Right atrium auricular region (tissue), 2 donors: ENCODE measurements around the gene SAMD3. TPM values are rescaled to one million over a fixed set of nuclear protein-coding genes. Genes with fewer than 3 reads are reported as not detected.

ENCODE experiments used
- DNase-seq: peaks from one replicate; pipeline ENCODE4 v3.0.0-alpha.2; 2019; ENCODE audit warnings: low spot score
- H3K27ac ChIP-seq, 2 donors: fragments of 200-600 bp; sonication (generic); 1 replicate in 1 of 2; 2 replicates in 1 of 2; pipeline ENCODE4 v1.5.1; 2016 to 2019
- H3K27me3 ChIP-seq, 2 donors: fragments of 200-600 bp; sonication (generic); one replicate each; pipeline versions ENCODE4 v1.5.1 to v1.6.0; 2017 to 2019
- H3K36me3 ChIP-seq: fragments of 200-600 bp; sonication (generic); one replicate; pipeline ENCODE4 v1.5.1; 2016
- H3K4me1 ChIP-seq, 2 donors: fragments of 200-600 bp; sonication (generic); one replicate each; pipeline versions ENCODE4 v1.5.1 to v1.6.0; 2017 to 2019
- H3K4me3 ChIP-seq, 2 donors: fragments of 200-600 bp; sonication (generic); 1 replicate in 1 of 2; 2 replicates in 1 of 2; pipeline ENCODE4 v1.5.1; 2017 to 2019; ENCODE audit warnings: mild to moderate bottlenecking in 1 of 2, moderate library complexity in 1 of 2
- H3K9me3 ChIP-seq, 2 donors: fragments of 200-600 bp; sonication (generic); one replicate each; pipeline ENCODE4 v1.5.1; 2019
- total RNA-seq, 2 donors: library from RNA; depleted of rRNA; stranded (reverse); fragments of >200 nt; gene quantifications; one replicate each; pipeline ENCODE4 v1.1.0, GENCODE V29; 2016
- TF ChIP-seq, protein P1 (sequence below), 2 donors: fragments of 200-600 bp; sonication (generic); IDR thresholded peaks; one replicate each; pipeline ENCODE4 v1.5.1; 2019; ENCODE audit warnings: antibody characterized with exemption in 2 of 2

SAMD3 gene
- total RNA-seq, 2 donors from 2014 or later = 0.67 TPM; not detected in 1

DNA sequence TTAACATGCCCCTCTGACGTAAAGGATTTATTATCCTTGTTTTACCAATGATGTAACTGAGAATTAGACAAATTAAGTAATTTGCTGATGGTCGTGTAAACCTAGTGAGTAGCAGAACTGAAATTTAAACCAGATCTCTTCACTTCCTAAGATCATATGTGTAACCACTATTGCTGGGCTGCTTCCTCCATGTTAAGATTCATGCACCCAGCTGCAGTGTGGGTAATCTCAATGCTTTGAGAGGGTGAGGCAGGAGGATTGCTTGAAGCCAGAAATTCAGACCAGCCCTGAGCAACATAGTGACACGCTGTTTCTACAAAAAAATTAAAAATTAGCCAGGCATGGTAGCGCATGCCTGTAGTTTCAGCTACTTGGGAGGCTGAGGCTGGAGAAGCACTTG, 106.5 kb downstream of the SAMD3 start:
- TF ChIP-seq, protein P1, sequence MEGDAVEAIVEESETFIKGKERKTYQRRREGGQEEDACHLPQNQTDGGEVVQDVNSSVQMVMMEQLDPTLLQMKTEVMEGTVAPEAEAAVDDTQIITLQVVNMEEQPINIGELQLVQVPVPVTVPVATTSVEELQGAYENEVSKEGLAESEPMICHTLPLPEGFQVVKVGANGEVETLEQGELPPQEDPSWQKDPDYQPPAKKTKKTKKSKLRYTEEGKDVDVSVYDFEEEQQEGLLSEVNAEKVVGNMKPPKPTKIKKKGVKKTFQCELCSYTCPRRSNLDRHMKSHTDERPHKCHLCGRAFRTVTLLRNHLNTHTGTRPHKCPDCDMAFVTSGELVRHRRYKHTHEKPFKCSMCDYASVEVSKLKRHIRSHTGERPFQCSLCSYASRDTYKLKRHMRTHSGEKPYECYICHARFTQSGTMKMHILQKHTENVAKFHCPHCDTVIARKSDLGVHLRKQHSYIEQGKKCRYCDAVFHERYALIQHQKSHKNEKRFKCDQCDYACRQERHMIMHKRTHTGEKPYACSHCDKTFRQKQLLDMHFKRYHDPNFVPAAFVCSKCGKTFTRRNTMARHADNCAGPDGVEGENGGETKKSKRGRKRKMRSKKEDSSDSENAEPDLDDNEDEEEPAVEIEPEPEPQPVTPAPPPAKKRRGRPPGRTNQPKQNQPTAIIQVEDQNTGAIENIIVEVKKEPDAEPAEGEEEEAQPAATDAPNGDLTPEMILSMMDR (IDR thresholded peaks at IDR 0.05) = no peak
- no peaks in the 10 kb centered on the region for H3K27me3 ChIP-seq
- DNase-seq = no peak
- H3K4me3 ChIP-seq = no peak overlapping the region
- no peaks in the 10 kb centered on the region for H3K9me3 ChIP-seq
- H3K27ac ChIP-seq = no peak overlapping the region
- H3K4me1 ChIP-seq = no peaks in the 10 kb centered on the region
- H3K36me3 ChIP-seq = no peaks in the 10 kb centered on the region

DNA sequence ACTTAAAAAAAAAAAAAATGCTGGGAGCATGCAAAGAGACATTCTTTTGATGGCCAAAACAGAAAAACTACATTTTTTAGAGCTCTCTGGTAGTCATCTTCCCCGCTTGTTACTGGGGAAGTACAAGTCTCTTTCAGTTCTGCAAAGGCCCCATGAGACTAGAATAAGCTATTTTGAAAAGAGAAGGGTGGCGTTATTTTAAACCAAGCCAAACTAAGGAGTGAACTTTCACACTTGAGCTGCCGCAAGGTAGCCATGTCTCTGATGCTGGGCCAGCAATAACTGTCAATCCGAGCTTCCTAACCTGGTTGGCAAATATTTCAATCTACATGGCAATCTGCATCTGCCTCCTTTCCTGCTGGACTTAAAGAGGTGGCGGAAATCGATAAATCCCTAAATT, 107.7 kb downstream of the SAMD3 start:
- no peaks in the 10 kb centered on the region for H3K9me3 ChIP-seq

DNA sequence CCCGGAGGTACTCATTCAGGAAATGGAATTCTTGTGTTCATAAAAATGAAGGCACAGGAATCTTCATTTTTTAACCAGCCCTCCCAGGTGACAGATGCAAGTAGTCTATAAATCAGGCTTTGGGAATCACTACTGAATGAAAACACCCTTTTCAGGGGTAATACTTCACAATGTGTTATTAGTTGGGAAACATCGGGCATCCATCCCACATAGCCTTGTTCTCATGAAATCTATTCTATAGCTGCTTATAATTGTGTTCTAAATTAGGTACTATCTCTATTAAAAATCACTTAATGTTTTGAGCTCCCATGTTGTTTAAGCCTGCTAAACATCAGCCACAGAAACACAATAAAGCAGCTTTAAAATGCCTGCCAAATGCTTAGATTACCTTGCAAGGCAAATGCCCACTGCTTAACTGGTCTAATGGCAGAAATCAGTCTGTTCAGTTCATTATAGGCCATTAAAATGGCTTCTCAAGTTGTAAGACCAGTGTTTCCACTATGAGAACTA, 109.5 kb downstream of the SAMD3 start:
- Histone ChIP-seq H3K9me3 (no peaks in the 10 kb centered on the region), H3K4me1 (no peaks in the 10 kb centered on the region), H3K27ac (no peak overlapping the region), H3K4me3 (no peak overlapping the region), H3K27me3 (no peaks in the 10 kb centered on the region), H3K36me3 (no peaks in the 10 kb centered on the region)
- no peak for DNase-seq
- TF ChIP-seq, protein P1 (IDR thresholded peaks at IDR 0.05) = no peak

More for the DNA sequence above, 107.7 kb downstream of the SAMD3 start:
- TF ChIP-seq, protein P1 (IDR thresholded peaks at IDR 0.05) = no peak
- H3K4me1 ChIP-seq = no peaks in the 10 kb centered on the region
- H3K27ac ChIP-seq = no peak overlapping the region
- H3K27me3 ChIP-seq = no peaks in the 10 kb centered on the region
- H3K36me3 ChIP-seq = no peaks in the 10 kb centered on the region
- DNase-seq = no peak
- no peak overlapping the region for H3K4me3 ChIP-seq

DNA sequence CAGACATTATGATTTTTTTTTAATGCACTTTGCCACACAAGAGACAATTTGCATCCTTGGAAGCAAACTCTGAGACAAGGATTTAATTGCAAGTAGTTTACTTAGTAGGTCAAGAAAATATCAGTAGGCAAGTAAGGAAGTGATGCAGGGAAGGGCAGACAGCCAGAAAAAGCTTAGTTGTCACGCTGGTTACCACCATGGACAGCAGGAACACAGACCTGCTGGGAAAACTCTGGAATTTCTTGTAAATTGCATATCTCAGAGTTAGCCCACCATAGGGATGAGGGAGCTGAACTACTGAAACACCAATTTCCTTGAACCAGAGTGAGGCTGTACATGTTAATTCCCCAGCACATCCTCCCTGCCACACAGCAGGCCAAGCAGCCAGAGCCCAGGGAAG, 111.7 kb downstream of the SAMD3 start:
- no peak overlapping the region for H3K27ac ChIP-seq
- H3K4me3 ChIP-seq = no peak overlapping the region
- H3K27me3 ChIP-seq = no peaks in the 10 kb centered on the region
- TF ChIP-seq, protein P1 (IDR thresholded peaks at IDR 0.05) = no peak
- no peaks in the 10 kb centered on the region for H3K9me3 ChIP-seq
- H3K36me3 ChIP-seq = no peaks in the 10 kb centered on the region
- no peak for DNase-seq
- no peaks in the 10 kb centered on the region for H3K4me1 ChIP-seq

DNA sequence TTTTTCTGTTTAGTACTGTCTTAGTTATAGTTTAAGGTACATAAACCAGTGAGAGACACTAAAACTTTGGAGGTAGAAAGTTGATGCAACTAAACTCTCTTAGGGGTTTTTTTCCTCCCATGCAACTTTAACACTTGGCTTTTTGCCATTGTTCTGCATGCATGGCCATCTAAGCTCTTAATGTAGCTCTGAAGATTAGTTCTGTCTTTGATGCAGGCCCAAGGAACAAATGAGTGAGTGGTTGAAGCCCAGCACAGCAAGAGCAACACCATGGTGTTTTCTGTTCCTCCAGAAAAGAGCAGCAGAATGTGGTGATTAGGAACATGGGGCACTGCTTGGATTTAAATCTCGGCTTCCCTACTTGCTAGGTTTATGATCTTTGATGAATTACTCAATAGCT, 115.0 kb downstream of the SAMD3 start:
- no peak overlapping the region for H3K27ac ChIP-seq
- H3K36me3 ChIP-seq = no peaks in the 10 kb centered on the region
- H3K4me1 ChIP-seq = no peaks in the 10 kb centered on the region
- DNase-seq = no peak
- no peak overlapping the region for H3K4me3 ChIP-seq
- no peaks in the 10 kb centered on the region for H3K9me3 ChIP-seq
- TF ChIP-seq, protein P1 (IDR thresholded peaks at IDR 0.05) = no peak
- no peaks in the 10 kb centered on the region for H3K27me3 ChIP-seq

DNA sequence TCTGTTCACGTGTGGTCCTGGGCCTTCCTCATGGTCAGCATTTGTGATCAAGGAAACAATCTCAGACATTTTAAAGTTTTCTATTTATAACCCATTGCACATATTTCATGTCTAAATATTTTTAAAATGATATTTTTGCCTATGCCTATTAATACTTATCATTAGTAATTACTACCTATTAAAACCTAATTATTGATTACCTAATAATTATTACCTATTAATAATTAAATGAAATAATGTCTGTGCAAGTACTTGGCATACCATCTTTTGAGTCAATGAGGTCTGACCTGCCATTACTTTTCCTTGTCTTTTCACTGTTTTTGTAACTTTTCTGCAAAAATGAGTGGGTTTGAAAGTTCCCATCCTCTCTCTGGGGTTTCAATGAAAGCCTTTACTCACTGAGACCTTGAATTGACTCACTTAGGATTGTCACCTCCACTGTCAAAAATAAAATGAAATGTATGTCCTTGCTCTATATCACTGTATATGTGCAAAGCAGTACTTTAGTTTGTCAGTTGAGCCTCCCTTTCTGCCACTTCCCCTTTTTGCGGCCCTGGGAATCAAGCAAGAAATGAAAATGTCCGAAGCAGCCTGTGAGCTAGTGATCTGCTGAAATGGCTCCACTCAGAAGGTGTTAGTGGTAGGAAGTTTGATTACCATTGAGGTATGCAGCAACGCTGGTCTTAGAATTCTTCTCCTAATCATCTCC, 116.6 kb downstream of the SAMD3 start:
- Histone ChIP-seq H3K9me3 (no peaks in the 10 kb centered on the region), H3K27ac (no peak overlapping the region), H3K4me3 (no peak overlapping the region), H3K36me3 (no peaks in the 10 kb centered on the region), H3K27me3 (no peaks in the 10 kb centered on the region), H3K4me1 (no peaks in the 10 kb centered on the region)
- TF ChIP-seq, protein P1 (IDR thresholded peaks at IDR 0.05) = no peak
- no peak for DNase-seq
